Pons (tissue), 1 donor: Measurements from ENCODE around the gene MRTFB.

Experiments used
- DNase-seq: peaks from one replicate; pipeline ENCODE4 v3.0.0-alpha.2; 2016; ENCODE audit warnings: low spot score

MRTFB gene

DNA sequence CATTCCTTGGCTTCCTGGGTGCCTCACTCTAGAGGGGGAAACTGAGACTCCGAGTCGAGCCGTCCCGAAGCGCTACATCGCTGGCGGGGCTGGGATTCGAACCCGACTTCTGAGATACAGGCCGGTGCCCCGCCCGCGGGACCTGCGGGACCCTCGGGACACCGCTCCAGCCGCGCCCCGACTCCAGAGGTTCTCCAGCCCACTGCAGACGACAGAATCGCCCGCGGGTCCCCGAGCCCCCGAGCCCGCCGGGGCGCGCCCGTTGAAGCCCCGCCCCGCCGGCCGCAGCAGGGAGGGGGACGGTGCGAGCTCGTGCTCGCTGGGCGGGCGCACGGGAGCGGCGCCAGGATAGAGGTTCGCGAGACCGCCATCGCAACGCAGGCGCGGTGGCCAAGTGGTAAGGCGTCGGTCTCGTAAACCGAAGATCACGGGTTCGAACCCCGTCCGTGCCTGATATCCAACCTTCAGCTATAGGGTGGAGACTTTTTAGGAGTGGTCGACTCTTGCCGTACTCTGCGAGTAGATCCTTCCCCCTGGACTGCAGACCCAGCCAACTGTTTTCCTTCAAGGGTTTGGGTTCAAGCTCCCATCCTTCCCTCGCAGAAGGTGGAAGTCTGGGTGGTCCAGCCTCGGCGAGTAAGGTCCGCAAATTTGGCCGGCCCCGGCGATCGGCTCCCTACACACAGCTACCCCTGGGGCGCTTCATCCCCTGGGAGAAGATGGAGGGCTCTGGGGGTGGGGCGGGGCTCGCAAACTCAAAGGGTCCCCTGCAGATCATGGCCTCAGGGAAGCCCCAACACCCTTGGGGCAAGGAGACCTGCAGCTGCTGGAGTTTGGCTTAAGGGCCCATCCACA is 214.6 kb downstream of the MRTFB start:
- DNase-seq, result peak; percentile 85

GRCh38 chr16:14286368-14287230 is 215.5 kb downstream of the MRTFB start:
- DNase-seq, result peak; percentile 62

DNA sequence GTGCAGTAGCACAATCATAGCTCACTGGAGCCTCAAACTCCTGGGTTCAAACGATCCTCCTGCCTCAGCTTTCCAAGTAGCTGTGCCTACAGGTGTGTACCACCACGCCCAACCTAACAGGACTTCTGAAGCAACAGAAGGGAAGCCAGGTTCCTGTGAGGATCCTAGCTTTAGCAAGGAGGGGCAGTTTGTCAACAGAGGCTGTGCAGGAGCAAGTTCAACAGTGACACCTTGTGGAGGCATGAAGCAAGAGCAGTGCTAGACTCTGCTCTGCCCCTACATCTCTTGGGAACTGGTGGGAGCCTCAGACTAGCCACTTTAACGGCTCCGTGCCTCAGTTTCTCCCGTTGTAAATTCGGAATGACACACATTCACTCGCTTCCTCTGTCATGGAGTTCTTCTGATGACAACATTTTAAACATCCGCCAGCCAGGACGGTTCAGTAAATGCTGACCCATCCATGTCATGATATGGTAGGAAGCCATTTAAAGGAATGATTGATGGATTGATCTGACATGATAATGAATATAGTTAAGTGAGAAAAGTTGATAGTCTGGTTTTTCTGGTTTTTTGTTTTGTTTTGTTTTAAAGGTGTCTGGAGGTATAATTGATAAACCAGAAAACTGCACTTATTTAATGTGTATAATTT is 218.7 kb downstream of the MRTFB start:
- no peak for DNase-seq

DNA sequence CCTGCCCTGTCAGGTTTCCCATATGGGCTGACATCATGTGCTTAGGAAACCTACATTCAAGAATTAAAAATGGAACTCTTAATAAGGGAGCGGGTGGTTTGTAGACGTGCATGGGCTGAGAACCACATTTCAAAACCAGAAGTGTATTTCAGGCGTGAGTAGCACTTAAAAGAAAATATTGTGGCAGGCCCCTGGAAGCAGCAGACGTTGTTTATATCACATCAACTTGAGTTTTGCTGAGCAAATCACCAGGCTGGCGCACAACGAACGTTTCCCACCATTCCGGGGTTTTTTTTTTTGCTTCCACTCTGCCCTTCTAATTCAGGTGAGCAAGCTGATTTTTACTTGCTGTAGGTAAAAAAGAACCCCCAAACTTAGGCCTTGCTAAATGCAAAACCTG is 220.2 kb downstream of the MRTFB start:
- DNase-seq, result no peak

DNA sequence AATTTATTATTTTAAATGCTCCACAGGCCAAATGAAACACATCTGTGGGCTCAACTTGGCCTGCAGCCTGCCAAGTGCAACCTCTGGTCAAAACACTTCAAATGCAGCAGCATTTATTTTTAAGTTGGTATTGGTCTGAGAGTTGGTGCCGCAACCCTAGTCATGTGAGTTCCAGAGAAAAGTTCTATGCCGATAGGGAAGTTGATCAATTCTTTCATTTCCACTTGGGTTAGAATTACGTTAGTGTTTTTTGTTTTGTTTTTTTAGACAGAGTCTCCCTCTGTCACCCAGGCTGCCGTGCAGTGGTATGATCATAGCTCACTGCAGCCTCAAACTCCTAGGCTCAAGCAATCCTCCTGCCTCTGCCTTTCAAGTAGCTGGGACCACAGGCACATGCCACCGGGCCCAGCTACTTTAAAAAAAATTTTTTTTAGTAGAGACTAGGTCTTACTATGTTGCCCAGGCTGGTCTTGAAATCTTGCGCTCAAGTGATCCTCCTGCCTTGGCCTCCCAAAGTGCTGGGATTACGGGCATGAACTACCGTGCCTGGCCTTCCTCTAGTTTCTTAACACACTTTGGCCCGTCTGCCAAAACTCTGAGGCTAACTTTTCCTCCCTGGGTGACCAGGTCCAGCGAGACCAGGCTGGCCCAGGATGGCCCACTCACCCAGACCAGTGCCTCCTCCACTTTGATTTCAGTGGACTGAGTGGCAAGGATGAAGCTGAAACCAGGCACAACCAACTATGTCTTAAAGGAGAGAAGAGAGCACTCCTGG is 221.1 kb downstream of the MRTFB start:
- no peak for DNase-seq

DNA sequence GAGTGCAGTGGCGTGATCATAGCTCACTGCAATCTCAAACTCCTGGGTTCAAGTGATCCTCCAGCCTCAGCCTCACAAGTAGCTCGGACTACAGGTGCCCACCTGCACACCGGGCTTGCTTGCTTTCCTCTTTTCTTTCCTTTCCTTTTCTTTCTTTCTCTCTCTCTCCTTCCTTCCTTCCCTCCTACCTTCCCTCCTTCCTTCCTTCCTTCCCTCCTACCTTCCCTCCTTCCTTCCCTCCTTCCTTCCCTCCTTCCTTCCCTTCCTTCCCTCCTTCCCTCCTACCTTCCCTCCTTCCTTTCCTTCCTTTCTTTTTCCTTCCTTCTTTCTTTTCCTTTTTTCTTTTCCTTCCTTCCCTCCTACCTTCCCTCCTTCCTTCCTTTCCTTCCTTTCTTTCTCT is 225.5 kb downstream of the MRTFB start:
- DNase-seq, result no peak

GRCh38 chr16:14298374-14299122 is 227.4 kb downstream of the MRTFB start:
- no peak for DNase-seq

GRCh38 chr16:14300705-14301168 is 229.6 kb downstream of the MRTFB start:
- peak; percentile 53 for DNase-seq

GRCh38 chr16:14301169-14302030 is 230.3 kb downstream of the MRTFB start:
- no peak for DNase-seq

- DNase-seq, result no peak
Measured at GRCh38 chr16:14302031-14302398, 230.9 kb downstream of the MRTFB start.

DNA sequence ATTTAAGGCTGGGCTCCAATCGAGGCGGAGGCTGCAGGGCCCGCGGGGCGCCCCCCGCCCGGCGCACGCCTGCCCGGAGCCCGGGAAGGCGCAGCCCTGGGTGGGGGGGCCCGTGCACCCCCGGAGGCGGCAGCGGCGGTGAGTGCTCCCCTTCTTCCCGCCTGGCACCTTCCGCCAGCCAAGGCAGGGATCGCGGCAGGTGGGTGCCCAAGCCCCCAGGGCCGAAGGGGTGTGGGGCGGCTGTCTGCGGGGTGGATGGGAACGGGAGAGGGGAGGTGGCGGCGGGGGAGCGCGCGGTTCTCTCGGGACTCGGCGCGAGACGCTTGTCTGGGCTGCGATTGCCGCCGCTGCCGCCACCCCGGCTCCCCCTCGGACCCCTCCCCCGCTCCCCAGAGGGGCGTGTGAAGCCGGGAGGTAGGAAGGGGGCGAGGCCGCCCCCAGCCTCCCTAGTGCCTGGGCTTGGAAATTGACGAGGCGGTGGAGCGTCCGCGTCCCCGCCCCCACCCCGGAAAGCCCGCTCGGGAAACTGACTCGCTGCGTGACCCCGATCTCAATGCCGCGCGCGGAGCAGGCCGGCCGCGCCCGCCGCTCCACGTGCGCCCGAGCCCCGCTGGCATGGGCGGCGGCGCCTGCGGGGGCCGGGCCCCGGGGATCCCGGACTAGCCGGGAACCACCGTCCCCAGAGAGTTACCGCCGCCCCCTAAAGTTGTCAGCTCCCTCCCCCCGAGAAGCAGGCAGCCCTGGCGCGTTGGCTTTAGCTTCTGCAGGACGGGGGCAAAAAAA is 231.5 kb downstream of the MRTFB start:
- DNase-seq, result no peak

DNA sequence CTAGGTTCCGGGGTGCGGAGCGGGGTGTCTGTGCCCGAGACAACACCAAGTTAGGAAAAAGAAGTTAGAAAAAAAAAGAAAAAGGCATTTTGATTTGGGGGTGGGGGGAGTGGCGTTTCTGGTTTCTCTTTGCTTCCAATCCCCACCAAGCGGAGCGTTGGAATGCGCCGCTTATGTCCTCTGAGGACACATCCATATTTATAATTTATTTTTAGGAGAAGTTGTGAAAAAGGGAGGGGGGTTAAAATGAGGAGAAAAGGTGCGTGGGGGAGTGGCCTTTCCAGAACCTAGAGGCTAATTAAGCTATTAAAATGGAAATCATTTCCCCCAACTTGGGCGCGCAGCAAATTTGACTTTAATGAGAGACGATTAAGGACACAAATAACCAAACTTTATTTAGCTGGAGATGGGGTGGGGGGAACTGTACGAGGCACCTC is 232.1 kb downstream of the MRTFB start:
- DNase-seq, result no peak

- DNase-seq, result no peak
Measured at GRCh38 chr16:14303639-14304394, 232.7 kb downstream of the MRTFB start.

DNA sequence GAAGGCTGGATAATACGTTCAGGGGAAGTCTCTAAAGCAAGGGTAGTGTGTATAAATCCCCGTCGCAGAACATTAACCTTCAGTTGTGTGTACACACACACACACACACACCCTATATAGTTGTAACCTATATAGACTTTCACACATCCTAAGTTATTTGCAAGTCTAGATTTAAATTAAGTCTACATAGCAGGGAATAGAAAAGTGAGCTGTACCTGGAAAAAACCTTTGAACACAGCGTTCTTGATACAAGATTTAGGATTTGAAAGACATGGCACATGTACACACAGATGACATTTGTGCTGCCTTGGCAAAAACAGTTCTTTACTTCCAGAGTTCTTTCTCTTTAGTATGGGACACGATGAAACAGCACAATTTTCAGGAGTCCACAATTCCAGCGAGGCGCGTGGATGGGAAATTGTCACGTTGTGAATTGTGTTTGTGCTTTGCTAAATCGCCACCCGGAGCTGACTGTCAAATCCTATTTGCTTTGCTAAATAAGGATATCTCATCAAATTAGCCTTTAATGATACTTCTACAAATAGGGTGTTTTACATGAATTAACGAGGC is 233.9 kb downstream of the MRTFB start:
- no peak for DNase-seq

GRCh38 chr16:14306485-14307058 is 235.5 kb downstream of the MRTFB start:
- DNase-seq, result no peak

DNA sequence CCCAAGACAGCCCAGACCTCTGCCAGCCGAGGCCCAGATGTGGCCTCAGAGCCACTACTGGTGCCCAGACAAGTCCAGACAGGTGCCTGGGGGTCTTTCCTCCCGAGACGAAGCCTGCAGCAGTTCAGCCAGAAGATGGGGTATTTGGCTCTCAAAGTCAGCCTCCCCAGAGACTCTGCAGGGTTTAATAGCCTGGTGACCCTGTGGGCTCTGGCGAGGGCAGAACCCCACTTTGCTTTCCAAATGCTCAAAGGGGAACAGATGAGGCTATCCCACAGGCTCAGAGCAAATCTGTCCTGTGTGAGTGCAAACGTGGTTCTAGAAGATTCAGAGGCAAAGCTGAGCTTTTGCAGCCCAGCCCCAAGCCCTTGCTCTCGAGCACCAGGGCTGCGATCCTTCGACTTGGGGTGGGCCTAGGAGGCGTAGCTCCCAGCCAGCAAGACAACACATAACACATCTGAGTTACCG is 236.0 kb downstream of the MRTFB start:
- DNase-seq, result no peak

DNA sequence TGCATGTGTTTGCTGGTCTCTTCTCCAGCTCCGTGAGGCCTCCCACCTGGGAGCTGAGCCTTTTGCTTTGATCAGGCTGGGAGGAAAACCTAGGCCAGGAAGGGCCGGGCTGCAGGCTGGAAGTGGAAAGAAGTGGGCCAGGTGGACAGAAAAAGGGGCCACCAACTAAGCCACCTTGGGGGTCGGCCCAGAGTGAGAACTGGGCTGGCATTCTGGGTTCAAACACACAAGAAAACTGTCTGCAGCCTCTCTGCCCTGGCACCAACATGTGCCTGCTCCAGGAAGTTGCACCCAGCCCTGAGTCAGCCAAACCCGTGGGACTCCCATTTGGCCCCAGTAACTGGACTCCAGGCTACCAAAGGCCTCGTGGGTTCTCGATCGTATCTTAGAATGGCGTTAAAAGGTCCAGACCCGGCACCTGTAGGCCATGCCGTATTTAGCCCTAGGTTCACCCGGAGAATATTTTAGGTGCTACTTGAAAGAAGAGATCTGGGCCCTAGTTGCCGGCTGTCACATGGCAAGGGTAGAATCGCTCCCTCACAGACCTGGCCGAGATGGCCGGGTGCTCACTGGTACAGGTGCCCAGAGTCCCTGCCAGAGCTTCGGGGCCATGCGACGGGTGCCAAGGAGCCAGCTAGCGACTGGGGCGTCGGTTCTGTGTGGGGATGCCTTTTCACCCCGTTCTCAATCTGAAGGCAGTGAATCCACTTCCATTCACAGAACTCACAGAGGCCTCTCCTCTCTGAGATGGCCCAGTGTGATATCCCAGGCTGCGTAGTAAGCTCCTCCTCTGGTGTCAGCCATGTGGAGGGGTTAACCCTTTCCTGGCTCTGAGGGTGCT is 236.6 kb downstream of the MRTFB start:
- DNase-seq, result no peak
